IMR-90 (cell line): Measurements from ENCODE around the gene WNT7B. TPM values are rescaled to one million over a fixed set of nuclear protein-coding genes. Genes with fewer than 3 reads are reported as not detected.

ENCODE experiments used
- ATAC-seq: fragments of 200-7000 bp; cut with Tn5 transposase; 2 replicates; pipeline ENCODE4 v1.9.1; 2020; ENCODE audit warnings: low read depth, mild to moderate bottlenecking, moderate library complexity
- BruUV-seq: library from RNA; stranded (reverse); fragments of 400-500 nt; replicated peaks from 2 replicates; lab custom pipeline; 2021; lab: Mats Ljungman, UMichigan
- CTCF ChIA-PET: fragments of 300-600 bp; formaldehyde crosslinking; extraction: SDS; loops from one replicate; lab custom pipeline; 2021; ENCODE audit warnings: antibody characterized with exemption; lab: Yijun Ruan, JAX
- POLR2A ChIA-PET: fragments of 300-600 bp; sonication (Branson Sonifier 250); formaldehyde crosslinking; loops from one replicate; lab custom pipeline; 2022; ENCODE audit warnings: antibody characterized with exemption; ENCODE audit not compliant: unreplicated experiment; lab: Charles Lee
- DNase-seq: peaks from one replicate; pipeline ENCODE4 v3.0.0; 2013
- H2AFZ ChIP-seq: replicated peaks from 2 replicates; pipeline ENCODE3; 2013; ENCODE audit warnings: low read length, mild to moderate bottlenecking; ENCODE audit not compliant: poor library complexity
- H2AK5ac ChIP-seq: 2 replicates; pipeline ENCODE4 v1.6.1; 2013; ENCODE audit warnings: low read depth, low read length, inconsistent platforms
- H2AK9ac ChIP-seq: replicated peaks from 2 replicates; pipeline ENCODE3; 2013; ENCODE audit warnings: mild to moderate bottlenecking, low read depth, low read length, moderate library complexity; ENCODE audit not compliant: poor library complexity
- H2BK120ac ChIP-seq: 2 replicates; pipeline ENCODE4 v1.6.1; 2013; ENCODE audit warnings: low read depth, low read length, inconsistent platforms
- H2BK15ac ChIP-seq: 3 replicates; pipeline ENCODE4 v1.6.1; 2013; ENCODE audit warnings: low read depth, low read length, inconsistent platforms
- H2BK20ac ChIP-seq: 2 replicates; pipeline ENCODE4 v1.6.1; 2013; ENCODE audit warnings: low read depth, mild to moderate bottlenecking, inconsistent platforms, low read length, moderate library complexity
- H2BK5ac ChIP-seq: 2 replicates; pipeline ENCODE4 v1.6.1; 2013; ENCODE audit warnings: mild to moderate bottlenecking, low read depth, low read length, inconsistent platforms; ENCODE audit not compliant: poor library complexity, severe bottlenecking
- H3K14ac ChIP-seq: replicated peaks from 2 replicates; pipeline ENCODE4 v1.6.1; 2013; ENCODE audit warnings: low read depth, low read length, inconsistent platforms
- H3K18ac ChIP-seq: 2 replicates; pipeline ENCODE4 v1.6.1; 2013; ENCODE audit warnings: low read depth, low read length, control low read depth
- H3K23ac ChIP-seq: 2 replicates; pipeline ENCODE4 v1.6.1; 2013; ENCODE audit warnings: low read depth, low read length, inconsistent platforms
- H3K27ac ChIP-seq: 2 replicates; pipeline ENCODE4 v1.5.1; 2013; ENCODE audit warnings: mild to moderate bottlenecking, control low read depth, low read length; ENCODE audit not compliant: insufficient read depth
- H3K27me3 ChIP-seq: 2 replicates; pipeline ENCODE4 v1.6.1; 2013; ENCODE audit warnings: low read length; ENCODE audit not compliant: control insufficient read depth, insufficient read depth
- H3K36me3 ChIP-seq: 2 replicates; pipeline ENCODE4 v1.6.1; 2013; ENCODE audit warnings: low read length, mixed read lengths; ENCODE audit not compliant: control insufficient read depth, insufficient read depth
- H3K4ac ChIP-seq: 2 replicates; pipeline ENCODE4 v1.6.1; 2013; ENCODE audit warnings: low read depth, low read length, inconsistent platforms
- H3K4me1 ChIP-seq: 2 replicates; pipeline ENCODE4 v1.6.1; 2013; ENCODE audit warnings: low read length, mixed read lengths; ENCODE audit not compliant: control insufficient read depth, insufficient read depth
- H3K4me2 ChIP-seq: 2 replicates; pipeline ENCODE4 v1.6.1; 2013; ENCODE audit warnings: low read depth, mild to moderate bottlenecking, control low read depth, low read length, moderate library complexity
- H3K4me3 ChIP-seq: 2 replicates; pipeline ENCODE4 v1.5.1; 2013; ENCODE audit warnings: low read depth, mild to moderate bottlenecking, control low read depth, low read length, moderate library complexity; ENCODE audit not compliant: insufficient read depth
- H3K56ac ChIP-seq: 2 replicates; pipeline ENCODE4 v1.6.1; 2013; ENCODE audit warnings: low read length, inconsistent platforms; ENCODE audit not compliant: insufficient read depth; ENCODE audit errors: extremely low read depth
- H3K79me1 ChIP-seq, 2 experiments: 2 replicates each; pipeline ENCODE4 v1.6.1; 2013; ENCODE audit warnings: low read length in 2 of 2, inconsistent platforms in 1 of 2, low read depth in 1 of 2
- H3K9ac ChIP-seq: 2 replicates; pipeline ENCODE4 v1.6.1; 2013; ENCODE audit warnings: low read depth, low read length, control low read depth
- H3K9me1 ChIP-seq: 2 replicates; pipeline ENCODE4 v1.6.1; 2013; ENCODE audit warnings: low read length, inconsistent platforms; ENCODE audit not compliant: insufficient read depth
- H3K9me3 ChIP-seq: 2 replicates; pipeline ENCODE4 v1.6.1; 2013; ENCODE audit warnings: low read length; ENCODE audit not compliant: control insufficient read depth, insufficient read depth
- H4K20me1 ChIP-seq: 2 replicates; pipeline ENCODE4 v1.6.1; 2013; ENCODE audit warnings: low read length, inconsistent platforms; ENCODE audit not compliant: insufficient read depth
- H4K5ac ChIP-seq: 2 replicates; pipeline ENCODE4 v1.6.1; 2013; ENCODE audit warnings: mild to moderate bottlenecking, low read depth, low read length, control low read depth
- H4K8ac ChIP-seq, 2 experiments: 2 replicates each; pipeline ENCODE4 v1.6.1; 2013; ENCODE audit warnings: low read depth in 2 of 2, low read length in 2 of 2, control low read depth in 1 of 2, inconsistent platforms in 1 of 2
- H4K91ac ChIP-seq: 2 replicates; pipeline ENCODE4 v1.6.1; 2013; ENCODE audit warnings: low read depth, low read length, inconsistent platforms; ENCODE audit not compliant: insufficient read depth
- BHLHE40 ChIP-seq: fragments of 150-350 bp; IDR thresholded peaks from 2 replicates; pipeline ENCODE4 v1.6.1; 2016; ENCODE audit warnings: mild to moderate bottlenecking, low read depth, low read length
- SMC3 ChIP-seq: fragments of 150-350 bp; IDR thresholded peaks from 2 replicates; pipeline ENCODE4 v1.6.1; 2016; ENCODE audit warnings: low read depth, mild to moderate bottlenecking, antibody characterized with exemption, low read length, moderate library complexity
- WGBS, 2 experiments: methylation state at CpG; one replicate each; pipeline versions ENCODE4 v1.1.5 to v1.1.7; 2013; ENCODE audit warnings: missing lambda C conversion rate in 2 of 2; ENCODE audit not compliant: insufficient read length in 1 of 2; ENCODE audit errors: extremely low coverage in 2 of 2; 5-methylcytosine and 5-hydroxymethylcytosine counted together
- dilution Hi-C: fragments of 300-500 bp; cut with HindIII; formaldehyde crosslinking; loops from one replicate; pipeline ENCODE4 v1.14.3; 2018; ENCODE audit warnings: low sequenced_read_pairs; ENCODE audit not compliant: unreplicated experiment
- in situ Hi-C: fragments of 300-500 bp; cut with MboI; formaldehyde crosslinking; loops from 3 replicates; pipeline ENCODE4 v1.14.3; 2019; ENCODE audit warnings: low sequenced_read_pairs, inconsistent platforms, mixed read lengths
- intact Hi-C: fragments of 100-400 bp; cut with micrococcal nuclease; formaldehyde crosslinking; loops from 2 replicates; pipeline ENCODE4 v1.10.0; 2022
- polyA plus RNA-seq, 3 experiments: library from polyadenylated mRNA; depleted of rRNA; stranded (reverse); fragments of >200 nt; gene quantifications; 2 replicates each; pipeline ENCODE4 v1.2.3, GENCODE V29; 2012; ENCODE audit warnings: low replicate concordance in 1 of 3
- total RNA-seq: library from RNA; depleted of rRNA; stranded (reverse); fragments of >200 nt; gene quantifications from 2 replicates; pipeline ENCODE4 v1.2.3, GENCODE V29; 2012

WNT7B gene
- total and polyA plus RNA-seq, 2 of the 4 experiments (the other 2 are of a cell fraction): under 0.01 to 0.15 TPM

DNA sequence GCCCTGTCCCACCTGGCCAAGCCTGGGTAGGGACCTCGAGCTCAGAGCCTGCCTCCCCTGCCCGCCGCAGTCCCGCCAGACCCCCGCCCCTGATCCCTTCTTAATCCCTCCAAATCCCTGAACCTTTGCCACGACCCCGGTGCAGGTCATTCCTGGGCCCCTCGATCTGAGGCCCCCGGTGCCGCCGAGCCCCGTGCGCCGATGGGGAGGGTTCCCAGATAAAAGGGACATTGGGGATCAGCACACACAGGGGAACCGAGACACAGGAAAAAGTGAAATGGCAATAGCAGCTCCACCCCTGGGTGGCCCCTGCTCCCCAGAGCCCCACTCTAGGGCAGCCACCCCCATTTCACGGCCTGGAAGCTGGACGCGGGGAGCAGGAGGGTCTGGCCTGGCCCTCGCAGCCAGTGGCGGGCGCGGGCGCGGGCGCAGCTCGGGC lies 1.3 kb upstream of the WNT7B start:
- Histone ChIP-seq H3K4me2 (peak overlapping the region; percentile 54; the same call in 1 of the 2 replicates), H3K9me1 (peaks cover 17% of the 10 kb centered on the region), H3K18ac (no peak overlapping the region), H2AK5ac (no peak overlapping the region; the same call in 1 of the 2 replicates), H4K91ac (no peak overlapping the region), H3K9ac (no peak overlapping the region), H2BK5ac (no peak overlapping the region), H3K27me3 (peaks cover 53% of the 10 kb centered on the region), H3K79me1 (no peaks in the 10 kb centered on the region), H2BK20ac (no peak overlapping the region), H3K36me3 (no peaks in the 10 kb centered on the region), H3K4me1 (peaks cover 2% of the 10 kb centered on the region), H3K4ac (no peak overlapping the region), H3K23ac (no peak overlapping the region), H4K5ac (no peak overlapping the region), H2BK15ac (no peak overlapping the region), H3K56ac (no peak overlapping the region), H4K20me1 (peaks cover 30% of the 10 kb centered on the region; the same call in 1 of the 2 replicates), H2AFZ (peak overlapping the region; percentile 96), H3K14ac (no peak overlapping the region), H4K8ac (no peak overlapping the region), H3K27ac (no peak overlapping the region), H3K4me3 (no peak overlapping the region), H2BK120ac (no peak overlapping the region), H2AK9ac (peak overlapping the region; percentile 44), H3K9me3 (no peaks in the 10 kb centered on the region)
- ChIA-PET POLR2A (no interaction called here), CTCF (interaction anchor here (0.6 kb wide), 1 partner anchor 345 kb away, joined by 3 read pairs; no protein-coding TSS in a partner anchor)
- intact Hi-C loops (no loop called here), in situ Hi-C loops (no loop called here), dilution Hi-C loops (no loop called here)
- DNase-seq (no peak), ATAC-seq (no peak)
- no TSS peak for BruUV-seq
- 0% methylated on average over 11 of the region's 26 CpGs; no CpG with 5 or more reads in 1 of the 2 experiments for WGBS, 2 experiments
- TF ChIP-seq BHLHE40 (no peak), SMC3 (no peak)
